HepG2 (cell line): ENCODE data around the gene CLEC20A. TPM values are rescaled to one million over a fixed set of nuclear protein-coding genes. Genes with fewer than 3 reads are reported as not detected.

Source experiments
- BRCA1 ChIP-seq: sonication (generic); formaldehyde crosslinking; IDR thresholded peaks from 2 replicates; pipeline ENCODE4 v1.4.0; 2020; ENCODE audit warnings: missing genetic modification reagents
- CBFB ChIP-seq: sonication (generic); formaldehyde crosslinking; IDR thresholded peaks from 2 replicates; pipeline ENCODE4 v1.4.0; 2020; ENCODE audit warnings: missing genetic modification reagents
- FOXO1 ChIP-seq: sonication (generic); formaldehyde crosslinking; IDR thresholded peaks from 2 replicates; pipeline ENCODE4 v1.4.0; 2020; ENCODE audit warnings: missing genetic modification reagents
- HNF1B ChIP-seq: sonication (generic); formaldehyde crosslinking; IDR thresholded peaks from 2 replicates; pipeline ENCODE4 v1.5.1; 2020; ENCODE audit warnings: mild to moderate bottlenecking, moderate library complexity, missing genetic modification reagents
- HOXA7 ChIP-seq: sonication (generic); formaldehyde crosslinking; IDR thresholded peaks from 2 replicates; pipeline ENCODE4 v1.8.1; 2022; ENCODE audit warnings: mild to moderate bottlenecking, missing genetic modification reagents, moderate library complexity
- KLF12 ChIP-seq: sonication (generic); formaldehyde crosslinking; IDR thresholded peaks from 2 replicates; pipeline ENCODE4 v1.4.0; 2020; ENCODE audit warnings: missing genetic modification reagents, borderline replicate concordance
- MTA1 ChIP-seq: sonication (generic); formaldehyde crosslinking; IDR thresholded peaks from 2 replicates; pipeline ENCODE4 v1.4.0; 2020; ENCODE audit warnings: missing genetic modification reagents, mild to moderate bottlenecking, borderline replicate concordance
- NCOA2 ChIP-seq: sonication (generic); formaldehyde crosslinking; IDR thresholded peaks from 2 replicates; pipeline ENCODE4 v1.8.0; 2022; ENCODE audit warnings: inconsistent platforms
- RAD51 ChIP-seq: fragments of 450-650 bp; IDR thresholded peaks from 2 replicates; pipeline ENCODE4 v1.6.1; 2016; ENCODE audit warnings: borderline replicate concordance
- SOX6 ChIP-seq, 2 experiments: fragments of 450-650 bp in 1 of 2; sonication (generic) in 1 of 2; formaldehyde crosslinking in 1 of 2; IDR thresholded peaks; 2 replicates each; pipeline versions ENCODE4 v1.4.0 to v1.6.1; 2017 to 2020; ENCODE audit warnings: antibody characterized with exemption in 1 of 2, mild to moderate bottlenecking in 1 of 2, missing genetic modification reagents in 1 of 2
- SP4 ChIP-seq: sonication (generic); formaldehyde crosslinking; IDR thresholded peaks from 2 replicates; pipeline ENCODE4 v1.8.1; 2023; ENCODE audit warnings: mild to moderate bottlenecking, missing genetic modification reagents
- SP5 ChIP-seq: IDR thresholded peaks from 2 replicates; pipeline ENCODE4 v1.6.1; 2016; ENCODE audit warnings: low read depth, borderline replicate concordance
- SPEN ChIP-seq: sonication (generic); formaldehyde crosslinking; IDR thresholded peaks from 2 replicates; pipeline ENCODE4 v1.5.1; 2020; ENCODE audit warnings: low read depth, mild to moderate bottlenecking, missing genetic modification reagents
- ZNF160 ChIP-seq: sonication (generic); formaldehyde crosslinking; IDR thresholded peaks from 2 replicates; pipeline ENCODE4 v1.8.0; 2022; ENCODE audit warnings: mild to moderate bottlenecking, inconsistent platforms, missing genetic modification reagents
- ZNF235 ChIP-seq: sonication (generic); formaldehyde crosslinking; IDR thresholded peaks from 2 replicates; pipeline ENCODE4 v1.8.1; 2023; ENCODE audit warnings: mild to moderate bottlenecking, missing genetic modification reagents, borderline replicate concordance
- ZNF264 ChIP-seq: sonication (generic); formaldehyde crosslinking; IDR thresholded peaks from 2 replicates; pipeline ENCODE4 v1.4.0; 2020; ENCODE audit warnings: missing genetic modification reagents
- ZNF607 ChIP-seq: sonication (generic); formaldehyde crosslinking; IDR thresholded peaks from 2 replicates; pipeline ENCODE4 v1.5.1; 2020; ENCODE audit warnings: missing genetic modification reagents, mild to moderate bottlenecking, borderline replicate concordance
- ZNF614 ChIP-seq: IDR thresholded peaks from 2 replicates; pipeline ENCODE4 v1.6.1; 2018; ENCODE audit warnings: missing biosample characterization, missing genetic modification reagents, inconsistent platforms, borderline replicate concordance
- ZNF737 ChIP-seq: sonication (generic); formaldehyde crosslinking; IDR thresholded peaks from 2 replicates; pipeline ENCODE4 v1.5.0; 2020; ENCODE audit warnings: missing genetic modification reagents, mild to moderate bottlenecking, borderline replicate concordance
- ZNF747 ChIP-seq: sonication (generic); formaldehyde crosslinking; IDR thresholded peaks from 2 replicates; pipeline ENCODE4 v1.8.1; 2023; ENCODE audit warnings: missing genetic modification reagents, mild to moderate bottlenecking, borderline replicate concordance
- polyA plus RNA-seq, 8 experiments: library from polyadenylated mRNA; depleted of rRNA in 3 of 8; stranded (reverse) in 7 of 8; unstranded in 1 of 8; fragments of >200 nt; fragmentation: Illumina TruSeq in 4 of 8; extraction: Trizol in 4 of 8; gene quantifications; 2 replicates each; pipeline versions ENCODE4 v1.2.1 to v1.2.3, GENCODE V29; 2011 to 2016; ENCODE audit warnings: low read depth in 4 of 8, missing spikeins in 1 of 8, mixed read lengths in 1 of 8; ENCODE audit not compliant: insufficient read depth in 1 of 8
- total RNA-seq, 5 experiments: library from RNA; depleted of rRNA; stranded (reverse); fragments of >200 nt; fragmentation: Illumina TruSeq; extraction: Trizol; gene quantifications; 2 replicates each; pipeline ENCODE4 v1.2.3, GENCODE V29; 2016; ENCODE audit warnings: low read depth in 1 of 5
- TF ChIP-seq, protein P1 (sequence below): sonication (generic); formaldehyde crosslinking; IDR thresholded peaks from 2 replicates; pipeline ENCODE4 v1.5.0; 2020; ENCODE audit warnings: mild to moderate bottlenecking, missing genetic modification reagents
- TF ChIP-seq, protein P2 (sequence below): IDR thresholded peaks from 2 replicates; pipeline ENCODE4 v1.6.1; 2016; ENCODE audit warnings: missing compliant biosample characterization, missing genetic modification reagents, borderline replicate concordance
- TF ChIP-seq, protein P3 (sequence below): sonication (generic); formaldehyde crosslinking; IDR thresholded peaks from 2 replicates; pipeline ENCODE4 v1.5.0; 2020; ENCODE audit warnings: mild to moderate bottlenecking, missing genetic modification reagents

The CLEC20A gene
- total and polyA plus RNA-seq, 2 of the 13 experiments (the other 11 are each of a cell fraction or from before 2014, with no cell fraction given): not detected

DNA sequence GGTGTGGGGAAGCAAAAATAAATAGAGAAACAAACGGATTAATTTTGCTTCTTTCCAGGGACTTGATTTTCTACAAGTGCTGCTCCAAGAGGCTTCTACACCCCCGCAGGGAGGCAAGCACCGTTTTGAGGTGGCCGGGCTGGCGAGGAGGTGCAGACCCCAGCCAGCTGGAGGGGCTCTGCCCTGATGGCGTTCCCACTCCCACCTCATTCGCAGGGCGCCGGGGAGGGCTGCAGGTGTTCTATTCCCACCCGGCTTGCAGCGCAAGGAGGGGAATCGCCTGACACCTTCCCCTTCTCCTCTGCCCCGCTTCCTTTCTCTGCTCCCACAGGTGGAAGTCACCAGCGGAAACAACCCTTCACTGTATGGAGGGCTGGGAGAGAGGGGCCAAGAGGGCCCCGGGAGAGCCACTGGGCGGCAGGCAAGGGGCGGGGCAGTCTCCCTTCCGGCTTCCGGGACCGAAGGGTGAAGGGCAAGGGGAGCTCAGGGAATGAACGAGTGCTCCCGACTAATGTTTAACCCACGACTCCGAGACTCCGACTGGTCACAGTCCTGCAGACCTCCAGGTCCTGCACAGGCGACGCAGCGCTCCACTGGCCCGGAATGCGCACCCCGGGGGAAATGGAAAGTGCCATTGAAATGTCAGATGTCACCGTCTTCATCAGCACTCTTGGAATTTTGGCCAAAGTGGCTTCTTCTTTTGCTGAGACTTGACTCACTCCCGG, 45.2 kb upstream of the CLEC20A start (continued):
- TF ChIP-seq SOX6 (IDR thresholded peaks at IDR 0.05) (no peak), SOX6 (CRISPR knock-in tag; IDR thresholded peaks at IDR 0.05) (peak; percentile 76), KLF12 (CRISPR knock-in tag) (peak; percentile 83; the same call in 1 of the 2 replicates), SP5 (CRISPR knock-in tag) (peak; percentile 95), RAD51 (no peak), NCOA2 (peak; percentile 54; the same call in 1 of the 2 replicates), ZNF607 (CRISPR knock-in tag) (peak; percentile 52; the same call in 1 of the 2 replicates), SP4 (peak; percentile 56; the same call in 1 of the 2 replicates), ZNF737 (peak; percentile 78; the same call in 1 of the 2 replicates), SPEN (peak; percentile 41), HNF1B (peak; percentile 89), HOXA7 (no peak), ZNF160 (peak; percentile 66; the same call in 1 of the 2 replicates), ZNF264 (CRISPR knock-in tag) (peak; percentile 66; the same call in 1 of the 2 replicates), ZNF235 (peak; percentile 80; the same call in 1 of the 2 replicates), ZNF747 (CRISPR knock-in tag) (peak; percentile 78), ZNF614 (peak; percentile 27; the same call in 1 of the 2 replicates), MTA1 (CRISPR knock-in tag) (0 out of 2 replicates have a peak, but pooled peaks have one; percentile 43), BRCA1 (CRISPR knock-in tag) (peak; percentile 94; the same call in 1 of the 2 replicates), FOXO1 (peak; percentile 8; the same call in 1 of the 2 replicates), CBFB (CRISPR knock-in tag) (no peak)
- TF ChIP-seq, protein P1, sequence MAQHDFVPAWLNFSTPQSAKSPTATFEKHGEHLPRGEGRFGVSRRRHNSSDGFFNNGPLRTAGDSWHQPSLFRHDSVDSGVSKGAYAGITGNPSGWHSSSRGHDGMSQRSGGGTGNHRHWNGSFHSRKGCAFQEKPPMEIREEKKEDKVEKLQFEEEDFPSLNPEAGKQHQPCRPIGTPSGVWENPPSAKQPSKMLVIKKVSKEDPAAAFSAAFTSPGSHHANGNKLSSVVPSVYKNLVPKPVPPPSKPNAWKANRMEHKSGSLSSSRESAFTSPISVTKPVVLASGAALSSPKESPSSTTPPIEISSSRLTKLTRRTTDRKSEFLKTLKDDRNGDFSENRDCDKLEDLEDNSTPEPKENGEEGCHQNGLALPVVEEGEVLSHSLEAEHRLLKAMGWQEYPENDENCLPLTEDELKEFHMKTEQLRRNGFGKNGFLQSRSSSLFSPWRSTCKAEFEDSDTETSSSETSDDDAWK (CRISPR knock-in tag): no peak
- TF ChIP-seq, protein P2, sequence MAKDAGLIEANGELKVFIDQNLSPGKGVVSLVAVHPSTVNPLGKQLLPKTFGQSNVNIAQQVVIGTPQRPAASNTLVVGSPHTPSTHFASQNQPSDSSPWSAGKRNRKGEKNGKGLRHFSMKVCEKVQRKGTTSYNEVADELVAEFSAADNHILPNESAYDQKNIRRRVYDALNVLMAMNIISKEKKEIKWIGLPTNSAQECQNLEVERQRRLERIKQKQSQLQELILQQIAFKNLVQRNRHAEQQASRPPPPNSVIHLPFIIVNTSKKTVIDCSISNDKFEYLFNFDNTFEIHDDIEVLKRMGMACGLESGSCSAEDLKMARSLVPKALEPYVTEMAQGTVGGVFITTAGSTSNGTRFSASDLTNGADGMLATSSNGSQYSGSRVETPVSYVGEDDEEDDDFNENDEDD (CRISPR knock-in tag): peak; percentile 14; the same call in 1 of the 2 replicates
- TF ChIP-seq, protein P3, sequence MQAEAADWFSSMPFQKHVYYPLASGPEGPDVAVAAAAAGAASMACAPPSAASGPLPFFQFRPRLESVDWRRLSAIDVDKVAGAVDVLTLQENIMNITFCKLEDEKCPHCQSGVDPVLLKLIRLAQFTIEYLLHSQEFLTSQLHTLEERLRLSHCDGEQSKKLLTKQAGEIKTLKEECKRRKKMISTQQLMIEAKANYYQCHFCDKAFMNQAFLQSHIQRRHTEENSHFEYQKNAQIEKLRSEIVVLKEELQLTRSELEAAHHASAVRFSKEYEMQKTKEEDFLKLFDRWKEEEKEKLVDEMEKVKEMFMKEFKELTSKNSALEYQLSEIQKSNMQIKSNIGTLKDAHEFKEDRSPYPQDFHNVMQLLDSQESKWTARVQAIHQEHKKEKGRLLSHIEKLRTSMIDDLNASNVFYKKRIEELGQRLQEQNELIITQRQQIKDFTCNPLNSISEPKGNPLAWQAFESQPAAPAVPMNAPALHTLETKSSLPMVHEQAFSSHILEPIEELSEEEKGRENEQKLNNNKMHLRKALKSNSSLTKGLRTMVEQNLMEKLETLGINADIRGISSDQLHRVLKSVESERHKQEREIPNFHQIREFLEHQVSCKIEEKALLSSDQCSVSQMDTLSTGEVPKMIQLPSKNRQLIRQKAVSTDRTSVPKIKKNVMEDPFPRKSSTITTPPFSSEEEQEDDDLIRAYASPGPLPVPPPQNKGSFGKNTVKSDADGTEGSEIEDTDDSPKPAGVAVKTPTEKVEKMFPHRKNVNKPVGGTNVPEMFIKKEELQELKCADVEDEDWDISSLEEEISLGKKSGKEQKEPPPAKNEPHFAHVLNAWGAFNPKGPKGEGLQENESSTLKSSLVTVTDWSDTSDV (CRISPR knock-in tag): 0 out of 2 replicates have a peak, but pooled peaks have one; percentile 48
